Thyroid gland (tissue), 4 donors: ENCODE data around the gene NTNG1. TPM values are rescaled to one million over a fixed set of nuclear protein-coding genes. Genes with fewer than 3 reads are reported as not detected.

ENCODE experiments used
- DNase-seq, 2 donors: peaks; one replicate each; pipeline ENCODE4 v3.0.0-alpha.2; 2019
- H3K27ac ChIP-seq, 3 donors: fragments of 200-600 bp; sonication (generic); 1 replicate in 2 of 3; 2 replicates in 1 of 3; pipeline ENCODE4 v1.5.1; 2016 to 2019; ENCODE audit warnings: mild to moderate bottlenecking in 1 of 3, moderate library complexity in 1 of 3
- H3K27me3 ChIP-seq: fragments of 200-600 bp; sonication (generic); one replicate; pipeline ENCODE4 v1.5.1; 2019
- H3K36me3 ChIP-seq, 2 donors: fragments of 200-600 bp; sonication (generic); one replicate each; pipeline ENCODE4 v1.5.1; 2016 to 2019
- H3K4me1 ChIP-seq, 2 donors: fragments of 200-600 bp; sonication (generic); one replicate each; pipeline ENCODE4 v1.5.1; 2017 to 2019
- H3K4me3 ChIP-seq, 3 donors: fragments of 200-600 bp; sonication (generic); replicated peaks in 1 of 3; 1 replicate in 2 of 3; 2 replicates in 1 of 3; pipeline ENCODE4 v1.5.1; 2016; ENCODE audit warnings: mild to moderate bottlenecking in 1 of 3
- H3K9me3 ChIP-seq: fragments of 200-600 bp; sonication (generic); one replicate; pipeline ENCODE4 v1.5.1; 2017
- CTCF ChIP-seq, 6 experiments: fragments of 200-600 bp in 3 of 6; fragments of 450-650 bp in 3 of 6; sonication (generic) in 3 of 6; IDR thresholded peaks; one replicate each; pipeline ENCODE4 v1.5.1; 2016 to 2019; ENCODE audit warnings: antibody characterized with exemption in 6 of 6, mild to moderate bottlenecking in 2 of 6, inconsistent platforms in 1 of 6, moderate library complexity in 1 of 6
- POLR2A ChIP-seq, 2 donors: fragments of 450-650 bp; IDR thresholded peaks; one replicate each; pipeline ENCODE4 v1.6.1; 2017; ENCODE audit warnings: antibody characterized with exemption in 2 of 2, mild to moderate bottlenecking in 2 of 2, moderate library complexity in 1 of 2
- WGBS, 2 donors: methylation state at CpG; one replicate each; pipeline ENCODE4 v1.1.5; 2017; 5-methylcytosine and 5-hydroxymethylcytosine counted together
- intact Hi-C: fragments of 100-400 bp; cut with DNase I; formaldehyde crosslinking; loops from one replicate; pipeline ENCODE4 v1.15.1; 2023
- total RNA-seq, 4 donors: library from RNA; depleted of rRNA; stranded (reverse); fragments of >200 nt; gene quantifications; one replicate each; pipeline ENCODE4 v1.2.3, GENCODE V29; 2016

The NTNG1 gene
- total RNA-seq, 4 donors from 2014 or later, result 0.33 to 0.56 (median 0.54) TPM; not detected in 1

- intact Hi-C loops, result no loop called here
- Histone ChIP-seq H3K27me3 (no peaks in the 10 kb centered on the region), H3K36me3 (no peaks in the 10 kb centered on the region), H3K27ac (no peak overlapping the region), H3K9me3 (no peaks in the 10 kb centered on the region), H3K4me1 (no peaks in the 10 kb centered on the region), H3K4me3 (no peak overlapping the region)
- no peak for DNase-seq
- WGBS, 2 donors, result 80 to 90% methylated on average over 2 of the region's 2 CpGs
- no peak for TF ChIP-seq CTCF (IDR thresholded peaks at IDR 0.05)
- no peak for TF ChIP-seq POLR2A (IDR thresholded peaks at IDR 0.05)
These were observed 224.8 kb downstream of the NTNG1 start for GRCh38 chr1:107365527-107366240.

GRCh38 chr1:107378426-107378825, 237.6 kb downstream of the NTNG1 start:
- no peaks in the 10 kb centered on the region for H3K4me1 ChIP-seq
- no peak overlapping the region for H3K27ac ChIP-seq
- no peak for DNase-seq
- no peaks in the 10 kb centered on the region for H3K36me3 ChIP-seq
- H3K27me3 ChIP-seq, result no peaks in the 10 kb centered on the region
- H3K9me3 ChIP-seq, result no peaks in the 10 kb centered on the region
- TF ChIP-seq POLR2A (IDR thresholded peaks at IDR 0.05), result no peak
- no peak for TF ChIP-seq CTCF (IDR thresholded peaks at IDR 0.05)
- 55 to 75% methylated on average over 4 of the region's 4 CpGs for WGBS, 2 donors
- H3K4me3 ChIP-seq, result no peak overlapping the region
- intact Hi-C loops, result no loop called here

- H3K36me3 ChIP-seq, result no peaks in the 10 kb centered on the region
- no peak overlapping the region for H3K4me3 ChIP-seq
- intact Hi-C loops, result no loop called here
- H3K9me3 ChIP-seq, result no peaks in the 10 kb centered on the region
- DNase-seq, result no peak
- H3K27ac ChIP-seq, result no peak overlapping the region
- no peak for TF ChIP-seq CTCF (IDR thresholded peaks at IDR 0.05)
- TF ChIP-seq POLR2A (IDR thresholded peaks at IDR 0.05), result no peak
- 74 to 75% methylated on average over 2 of the region's 2 CpGs for WGBS, 2 donors
- H3K4me1 ChIP-seq, result no peaks in the 10 kb centered on the region
- no peaks in the 10 kb centered on the region for H3K27me3 ChIP-seq
These were observed 238.0 kb downstream of the NTNG1 start for GRCh38 chr1:107378866-107379265.

GRCh38 chr1:107379826-107380225, 239.0 kb downstream of the NTNG1 start:
- H3K4me3 ChIP-seq, result no peak overlapping the region
- no peaks in the 10 kb centered on the region for H3K9me3 ChIP-seq
- no peaks in the 10 kb centered on the region for H3K4me1 ChIP-seq
- no peak for DNase-seq
- no peak for TF ChIP-seq CTCF (IDR thresholded peaks at IDR 0.05)
- no peak for TF ChIP-seq POLR2A (IDR thresholded peaks at IDR 0.05)
- intact Hi-C loops, result no loop called here
- H3K27me3 ChIP-seq, result no peaks in the 10 kb centered on the region
- no peak overlapping the region for H3K27ac ChIP-seq
- no peaks in the 10 kb centered on the region for H3K36me3 ChIP-seq

GRCh38 chr1:107389410-107390396, 248.9 kb downstream of the NTNG1 start:
- Histone ChIP-seq H3K4me1 (no peaks in the 10 kb centered on the region), H3K36me3 (no peaks in the 10 kb centered on the region), H3K9me3 (no peaks in the 10 kb centered on the region), H3K27ac (no peak overlapping the region), H3K4me3 (no peak overlapping the region), H3K27me3 (no peaks in the 10 kb centered on the region)
- 67 to 76% methylated on average over 15 of the region's 15 CpGs for WGBS, 2 donors
- no peak for DNase-seq
- TF ChIP-seq CTCF (IDR thresholded peaks at IDR 0.05) (no peak), POLR2A (IDR thresholded peaks at IDR 0.05) (no peak)
- intact Hi-C loops, result no loop called here
